HG02763 (cell line): Measurements from ENCODE around the gene IL36B.

ENCODE experiments used
- ATAC-seq: cut with Tn5 transposase; IDR thresholded peaks from one replicate; pipeline ENCODE4 v1.9.1; 2021; ENCODE audit warnings: mild to moderate bottlenecking, moderate library complexity; ENCODE audit not compliant: unreplicated experiment

Gene IL36B

DNA sequence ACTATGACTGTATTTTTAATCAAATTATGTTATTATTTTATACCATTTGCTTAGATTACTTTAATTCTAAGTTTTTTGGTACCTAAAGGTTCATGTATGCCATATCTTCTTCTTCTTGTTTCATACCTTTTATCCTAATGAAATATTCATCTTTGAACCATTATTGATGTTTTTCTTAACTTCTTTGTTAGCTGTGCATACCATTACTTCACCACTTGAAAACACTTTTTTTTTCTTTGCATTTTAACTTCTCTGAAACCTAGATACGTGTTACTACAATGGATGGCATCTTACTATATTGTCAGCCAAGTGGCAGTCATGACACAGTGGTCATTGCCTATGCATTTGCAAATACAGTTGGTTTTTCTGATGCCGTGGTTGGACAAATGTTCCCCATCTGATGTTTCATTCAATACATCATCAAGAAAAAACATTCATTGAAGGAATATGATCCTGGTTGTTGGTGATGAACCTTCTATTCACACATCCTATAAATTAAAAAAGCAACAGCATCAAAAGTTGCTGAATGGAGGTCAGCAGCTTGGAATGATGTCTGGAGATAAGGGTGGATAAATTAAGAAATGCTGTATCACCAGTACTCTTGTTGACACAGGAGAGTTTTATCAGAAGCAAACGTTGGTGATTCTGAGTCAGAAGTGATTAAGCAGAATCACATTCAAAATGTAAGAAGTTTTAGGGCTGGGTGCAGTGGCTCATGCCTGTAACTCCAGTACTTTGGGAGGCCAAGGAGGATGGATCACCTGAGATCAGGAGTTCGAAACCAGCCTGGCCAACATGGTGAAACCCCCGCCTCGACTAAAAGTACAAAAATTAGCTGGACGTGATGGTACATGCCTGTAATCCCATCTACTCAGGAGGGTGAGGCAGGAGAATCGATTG lies 40.0 kb downstream of the IL36B start:
- no peak for ATAC-seq

DNA sequence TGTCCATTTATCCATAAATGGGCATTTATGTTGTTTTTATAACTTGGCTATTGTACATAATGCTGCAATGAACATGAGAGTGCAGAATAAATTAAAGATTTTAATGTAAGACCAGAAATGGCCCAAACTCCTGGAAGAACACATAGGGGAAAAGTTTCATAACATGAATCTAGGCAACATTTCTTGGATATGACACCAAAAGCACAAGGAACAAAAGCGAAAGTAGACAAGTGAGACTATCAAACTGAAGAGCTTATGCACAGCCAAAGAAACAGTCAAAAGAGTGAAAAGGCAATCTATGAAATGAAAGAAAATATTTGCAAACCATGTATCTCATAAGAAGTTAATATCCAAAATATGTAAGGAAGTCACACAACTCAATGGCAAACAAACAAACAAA lies 41.6 kb downstream of the IL36B start:
- no peak for ATAC-seq

DNA sequence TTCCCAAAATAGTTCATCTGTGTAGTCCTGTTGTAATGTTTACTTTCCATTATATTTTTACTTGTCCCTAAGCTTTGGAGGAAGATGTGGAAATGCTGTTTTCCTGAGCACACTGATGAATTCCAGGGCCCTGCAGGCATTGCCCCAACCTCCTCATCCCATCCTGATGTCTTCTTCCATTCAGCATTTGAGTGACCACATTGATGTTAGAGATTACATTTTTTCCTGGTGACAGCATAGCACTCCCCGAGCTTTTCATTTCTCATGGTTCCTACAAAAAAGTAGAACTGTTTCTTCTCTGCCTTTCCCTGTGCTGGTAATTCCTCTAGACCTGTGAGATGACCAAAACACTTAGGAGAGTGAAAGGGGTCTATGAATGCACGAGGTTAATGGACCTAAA lies 42.6 kb downstream of the IL36B start:
- ATAC-seq, result no peak

DNA sequence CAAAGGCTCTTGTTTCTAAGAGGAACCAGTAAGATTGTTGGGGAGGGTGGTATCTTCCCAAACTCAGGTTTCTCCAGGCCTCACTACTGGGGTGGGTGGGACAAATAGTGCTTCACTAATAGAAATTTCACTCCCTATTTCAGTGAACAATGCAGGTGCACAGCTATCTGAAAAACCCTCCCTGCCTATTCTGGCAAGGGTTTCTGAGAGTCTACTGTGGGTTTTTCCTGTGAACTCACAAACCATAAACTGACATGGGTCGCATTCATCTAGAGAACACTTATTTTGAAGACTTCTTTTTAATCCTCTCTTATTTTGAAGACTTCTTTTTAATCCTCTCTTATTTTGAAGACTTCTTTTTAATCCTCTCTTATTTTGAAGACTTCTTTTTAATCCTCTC lies 43.0 kb downstream of the IL36B start:
- no peak for ATAC-seq

DNA sequence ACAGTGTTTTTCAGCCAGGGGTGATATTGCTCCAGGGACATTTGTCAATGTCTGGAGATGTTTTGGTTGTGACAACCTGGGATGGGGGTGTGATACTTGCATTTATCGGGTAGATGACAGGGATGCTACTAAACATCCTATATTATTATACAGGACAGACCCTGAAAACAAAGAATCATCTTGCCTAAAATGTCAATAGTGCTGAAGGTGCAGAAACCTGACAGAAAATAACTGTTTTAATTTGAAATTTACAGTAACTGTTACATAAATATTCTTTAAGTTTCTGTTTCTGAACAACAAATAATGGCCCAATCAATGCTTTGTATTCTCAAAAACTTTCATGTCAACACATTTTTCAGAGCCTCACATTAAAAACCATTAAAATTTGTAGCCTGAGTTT lies 45.4 kb downstream of the IL36B start:
- no peak for ATAC-seq

DNA sequence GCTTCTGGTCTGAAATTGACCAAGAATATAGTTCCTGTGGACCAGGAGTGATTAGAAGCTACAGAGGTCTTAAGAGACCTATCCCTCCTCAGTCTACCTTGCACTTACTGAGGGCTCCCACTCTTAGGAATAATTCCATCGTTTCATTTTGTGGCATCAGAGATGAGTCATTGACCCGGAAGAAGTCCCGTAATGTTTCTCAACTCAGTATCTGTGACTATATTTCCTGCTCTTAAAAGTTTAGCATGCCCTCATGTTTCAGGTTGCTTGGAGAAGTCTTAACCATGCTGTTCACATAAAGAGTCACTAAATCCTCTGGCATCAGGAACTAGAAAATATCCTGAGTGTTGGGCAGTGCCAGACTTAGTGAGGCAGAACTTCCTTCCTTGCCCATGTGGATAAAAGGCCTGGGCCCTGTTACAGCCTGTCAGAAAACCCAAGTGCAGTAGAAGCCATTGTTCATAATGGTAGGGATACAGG lies 47.6 kb downstream of the IL36B start, which contains the start of gene IL36A:
Gene IL36A, plus strand, starts transcription at position 430 of the 480 bp plus-strand sequence. CDS start 413 bp downstream, outside the sequence.
- ATAC-seq, result no peak

DNA sequence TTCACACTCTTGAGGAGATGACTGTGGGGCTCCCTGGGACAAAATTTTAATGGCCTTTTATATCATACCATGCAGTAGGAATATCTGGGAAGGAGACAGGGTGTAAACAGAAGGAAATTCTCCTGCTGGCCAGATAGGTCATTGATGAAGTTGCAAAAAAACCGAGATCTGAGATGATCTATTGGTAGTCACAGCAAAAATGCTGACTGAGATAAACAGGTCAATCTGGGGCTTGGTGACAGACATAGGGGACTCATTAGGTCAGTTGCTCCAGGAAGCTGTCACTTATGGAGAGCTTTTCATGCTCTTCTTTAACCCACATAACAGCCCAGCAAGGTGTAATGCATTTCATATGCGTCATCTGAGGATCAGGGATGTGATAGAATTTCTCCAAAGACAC lies 50.0 kb downstream of the IL36B start:
- no peak for ATAC-seq

DNA sequence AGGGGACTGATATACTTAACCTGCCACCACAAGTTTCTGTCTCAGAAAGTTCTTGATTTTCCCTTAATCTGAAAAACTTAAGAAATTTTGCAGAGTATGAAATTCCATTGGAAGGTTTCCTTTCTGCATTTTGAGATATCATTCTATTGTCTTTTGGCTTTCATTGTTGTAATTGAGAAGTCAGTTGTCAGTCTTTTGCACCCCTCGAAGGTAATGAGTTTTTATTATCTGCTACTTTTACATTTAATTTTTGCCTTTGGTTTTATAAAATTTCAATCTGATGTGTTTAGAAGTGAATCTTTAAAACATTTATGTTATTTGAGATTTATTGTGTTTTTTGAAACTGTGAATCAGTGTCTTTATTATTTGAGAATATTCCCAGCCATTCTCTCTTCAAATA lies 52.2 kb downstream of the IL36B start:
- ATAC-seq, result no peak

DNA sequence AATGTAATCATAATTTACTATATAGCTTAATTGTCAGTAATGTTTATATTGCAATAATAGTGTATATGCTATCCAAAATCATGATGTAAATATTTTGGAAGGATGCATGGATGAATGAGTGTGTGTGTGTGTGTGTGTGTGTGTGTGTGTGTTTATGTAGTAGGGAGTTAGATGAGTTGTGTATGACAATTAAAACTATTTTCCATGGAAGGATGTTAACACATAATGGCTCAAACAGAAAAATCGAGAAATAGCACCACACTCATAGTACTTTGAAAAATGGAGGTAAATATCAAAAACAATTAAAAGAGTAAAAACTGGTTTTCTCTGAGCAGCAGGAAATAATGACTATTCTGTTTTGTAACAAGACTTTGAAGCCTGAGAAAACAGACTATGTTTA lies 55.5 kb downstream of the IL36B start:
- ATAC-seq, result no peak

DNA sequence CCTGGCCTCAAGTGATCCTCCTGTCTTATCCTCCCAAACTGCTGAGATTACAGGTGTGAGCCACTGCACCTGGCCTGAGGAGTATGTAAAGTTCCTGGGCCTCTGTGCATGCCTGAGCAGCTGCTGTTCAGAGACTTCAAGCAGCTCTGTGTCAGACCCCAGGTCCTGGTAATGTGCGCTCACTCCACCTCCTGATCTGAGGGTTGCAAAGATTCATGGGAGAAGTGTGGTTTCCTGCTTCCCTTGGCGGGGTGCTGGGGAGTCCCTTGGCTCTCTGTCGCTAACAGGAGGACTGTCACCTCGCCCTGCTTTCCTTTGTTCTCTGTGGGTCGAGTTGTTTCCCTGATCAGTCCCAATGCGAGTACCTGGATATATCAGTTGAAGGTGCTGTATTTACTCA lies 56.0 kb downstream of the IL36B start:
- ATAC-seq, result no peak

DNA sequence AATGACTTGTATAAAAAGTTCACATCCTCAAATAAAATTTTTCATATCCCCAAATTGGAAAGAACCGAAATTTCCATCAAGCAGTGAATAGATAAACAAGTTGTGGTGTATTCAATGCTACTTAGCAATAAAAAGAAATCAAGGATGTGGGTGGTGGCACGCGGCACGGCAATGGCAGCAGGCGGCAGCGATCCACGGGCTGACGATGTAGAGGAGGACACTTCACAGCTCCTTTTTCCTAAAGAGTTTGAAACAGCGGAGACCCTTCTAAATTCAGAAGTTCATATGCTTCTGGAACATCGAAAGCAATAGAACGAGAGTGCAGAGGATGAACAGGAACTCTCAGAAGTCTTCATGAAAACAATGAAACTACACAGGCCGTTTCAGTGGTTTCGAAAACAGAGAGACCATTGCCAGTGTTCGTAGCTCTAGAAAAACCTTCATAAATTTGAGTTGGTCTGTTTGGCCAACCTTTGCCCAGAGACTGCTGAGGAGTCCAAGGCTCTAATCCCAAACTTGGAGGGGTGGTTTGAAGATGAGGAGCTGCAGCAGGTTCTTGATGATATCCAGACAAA lies 57.2 kb downstream of the IL36B start:
- no peak for ATAC-seq

DNA sequence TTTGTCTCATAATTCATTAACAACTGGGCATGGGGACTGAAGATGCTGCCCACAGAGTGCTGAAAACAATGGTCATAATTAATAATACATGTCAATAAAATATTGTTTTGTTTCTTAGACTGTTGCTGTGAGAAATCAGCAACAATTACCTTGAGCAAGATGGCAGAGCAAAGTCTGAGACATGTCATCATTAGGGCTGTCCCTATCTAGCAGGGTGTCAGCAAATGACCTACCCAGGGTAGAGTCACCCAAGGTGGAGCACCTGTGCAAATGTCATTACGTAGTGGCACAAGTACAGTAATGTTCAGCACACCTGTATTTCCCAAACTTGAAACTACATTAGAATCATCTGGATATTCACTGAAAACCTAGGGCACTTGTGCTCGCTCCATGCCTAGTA lies 58.0 kb downstream of the IL36B start:
- no peak for ATAC-seq

DNA sequence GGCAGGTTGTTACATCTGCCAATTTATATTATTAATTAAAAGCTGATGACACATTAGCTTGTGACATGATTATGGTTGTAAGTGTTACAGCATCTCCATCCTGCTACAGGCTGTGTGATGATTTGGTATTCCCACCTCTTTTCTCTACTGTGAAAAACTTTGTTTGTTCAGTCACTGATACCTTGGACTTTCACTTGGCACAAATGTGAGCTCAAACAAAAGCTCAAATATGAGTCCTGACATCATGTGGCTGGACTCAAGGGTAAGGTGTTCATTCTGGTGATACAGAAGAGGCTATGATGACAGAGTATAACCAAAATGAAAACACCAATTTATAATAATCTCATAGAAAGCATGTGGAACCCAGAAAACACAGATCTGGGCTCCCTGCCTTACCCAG lies 58.8 kb downstream of the IL36B start:
- ATAC-seq, result no peak

DNA sequence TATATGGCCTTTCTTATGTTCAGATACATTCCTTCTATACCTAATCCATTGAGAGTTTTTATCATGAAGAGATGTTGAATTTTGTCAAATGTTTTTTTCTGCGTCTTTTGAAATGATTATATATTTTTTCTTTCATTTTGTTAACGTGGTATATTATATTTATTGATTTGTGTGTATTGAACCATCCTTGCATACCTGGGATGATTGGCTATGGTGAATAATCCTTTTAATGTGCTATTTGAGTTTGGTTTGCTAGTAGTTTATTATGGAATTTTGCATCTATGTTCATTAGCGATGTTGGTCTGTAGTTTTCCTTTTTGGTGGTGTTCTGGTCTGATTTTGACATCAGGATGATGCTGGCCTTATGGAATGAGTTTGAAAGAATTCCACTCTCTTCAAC lies 63.1 kb downstream of the IL36B start:
- ATAC-seq, result no peak

DNA sequence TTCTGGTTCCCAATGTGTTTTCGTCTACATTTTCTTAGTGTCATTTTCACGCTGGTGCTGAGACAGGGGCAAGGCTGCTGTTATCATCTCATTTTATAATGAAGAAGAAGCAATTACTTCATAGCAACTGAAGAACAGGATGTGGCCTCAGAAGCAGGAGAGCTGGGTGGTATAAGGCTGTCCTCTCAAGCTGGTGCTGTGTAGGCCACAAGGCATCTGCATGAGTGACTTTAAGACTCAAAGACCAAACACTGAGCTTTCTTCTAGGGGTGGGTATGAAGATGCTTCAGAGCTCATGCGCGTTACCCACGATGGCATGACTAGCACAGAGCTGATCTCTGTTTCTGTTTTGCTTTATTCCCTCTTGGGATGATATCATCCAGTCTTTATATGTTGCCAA lies 67.6 kb downstream of the IL36B start:
- ATAC-seq, result no peak

DNA sequence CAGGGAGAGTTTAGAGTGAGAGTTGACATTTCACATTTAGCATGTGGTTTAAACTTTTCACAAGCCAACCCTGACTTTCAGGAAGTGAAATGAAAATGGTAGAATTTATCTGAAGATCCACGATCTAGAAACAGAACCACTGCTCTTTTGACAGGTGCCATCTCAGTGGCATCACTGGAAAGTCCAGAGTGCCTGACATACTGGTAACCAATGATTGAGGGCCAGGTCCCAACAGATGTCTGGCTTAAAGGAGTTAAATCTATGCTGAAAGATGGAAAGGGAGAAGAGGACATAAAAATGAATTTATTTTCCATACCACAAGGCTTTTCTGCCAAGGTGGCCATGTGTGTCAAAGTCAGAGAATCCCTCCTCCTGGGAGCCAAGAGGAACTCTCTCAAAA lies 72.1 kb downstream of the IL36B start:
- no peak for ATAC-seq

DNA sequence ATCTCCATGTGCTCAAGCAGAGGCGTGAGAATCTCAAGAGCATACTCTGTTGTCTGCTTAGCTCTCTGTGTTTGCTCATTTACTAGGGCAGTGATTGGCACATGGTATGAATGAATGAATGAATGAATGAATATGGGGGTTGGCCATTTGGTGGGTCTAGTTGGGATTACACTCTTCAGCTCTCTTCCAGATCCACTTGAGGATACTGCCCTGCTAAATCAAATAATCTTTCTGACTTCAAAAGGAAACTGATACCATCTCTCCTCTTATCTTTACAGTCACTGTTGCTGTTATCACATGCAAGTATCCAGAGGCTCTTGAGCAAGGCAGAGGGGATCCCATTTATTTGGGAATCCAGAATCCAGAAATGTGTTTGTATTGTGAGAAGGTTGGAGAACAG lies 72.9 kb downstream of the IL36B start:
- no peak for ATAC-seq

DNA sequence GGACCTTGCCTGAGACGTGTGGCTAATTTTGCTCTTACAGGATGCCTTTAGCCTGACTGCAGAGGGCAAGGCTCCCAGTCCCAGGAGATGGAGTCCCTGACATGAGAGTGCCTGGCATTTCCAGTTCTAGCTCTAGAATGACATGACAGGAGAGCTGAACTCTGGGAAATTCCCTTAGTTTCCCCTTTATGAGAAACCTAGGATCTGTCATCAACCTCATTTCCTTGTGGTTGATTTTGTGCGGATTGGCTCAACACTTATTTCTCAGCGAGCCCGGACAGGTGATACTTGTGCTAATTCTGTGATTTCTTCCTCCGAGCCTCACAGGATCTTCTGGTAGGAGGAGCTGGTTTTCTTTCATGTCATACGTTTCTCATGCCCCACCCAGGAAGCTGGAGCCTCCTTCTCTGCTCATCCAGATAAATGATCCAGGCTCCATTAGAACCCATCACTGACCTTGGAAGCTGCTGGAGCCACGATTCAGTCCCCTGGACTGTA lies 75.1 kb downstream of the IL36B start, which contains the start of gene IL36G:
Gene IL36G, plus strand, starts transcription at position 448 of the 498 bp plus-strand sequence. CDS start 633 bp downstream, outside the sequence.
- no peak for ATAC-seq
